AML-193 (cell line): Measurements from ENCODE around the gene HK1.

Experiments used
- DNase-seq, 2 experiments: peaks; one replicate each; lab custom pipeline; 2025; lab: John Stamatoyannopoulos, UW

HK1 gene

GRCh38 chr10:69451209-69451783, 173.0 kb downstream of the HK1 start, which contains the start of gene TSPAN15:
TSS of gene TSPAN15 (plus strand) at chr10:69451465. CDS start at chr10:69451595, 130 bp downstream.
- no peak for DNase-seq
